GM12892 (cell line): Measurements from ENCODE around the gene CXCL8.

Experiments
- POLR2A ChIP-seq: IDR thresholded peaks from 2 replicates; pipeline ENCODE4 v1.6.1; 2011; ENCODE audit warnings: low read depth, low read length, control low read depth
- POLR2AphosphoS5 ChIP-seq: IDR thresholded peaks from 2 replicates; pipeline ENCODE4 v1.6.1; 2011; ENCODE audit warnings: low read depth, low read length, control low read depth

GRCh38 chr4:73705721-73706120 is 34.6 kb upstream of the CXCL8 start:
- TF ChIP-seq POLR2A (no peak), POLR2AphosphoS5 (no peak)
